HG02610 (cell line): ENCODE data around the gene NANP.
"Not testable (repeated sequence)": the region's sequence is repeated elsewhere in the genome, so short reads cannot be mapped to it uniquely, and the experiment has no call there.

ENCODE experiments used
- ATAC-seq: cut with Tn5 transposase; IDR thresholded peaks from one replicate; pipeline ENCODE4 v1.9.1; 2021; ENCODE audit warnings: mild to moderate bottlenecking, moderate library complexity; ENCODE audit not compliant: unreplicated experiment

Gene NANP

GRCh38 chr20:25606094-25606695, 17.6 kb downstream of the NANP start:
- ATAC-seq: no peak

DNA sequence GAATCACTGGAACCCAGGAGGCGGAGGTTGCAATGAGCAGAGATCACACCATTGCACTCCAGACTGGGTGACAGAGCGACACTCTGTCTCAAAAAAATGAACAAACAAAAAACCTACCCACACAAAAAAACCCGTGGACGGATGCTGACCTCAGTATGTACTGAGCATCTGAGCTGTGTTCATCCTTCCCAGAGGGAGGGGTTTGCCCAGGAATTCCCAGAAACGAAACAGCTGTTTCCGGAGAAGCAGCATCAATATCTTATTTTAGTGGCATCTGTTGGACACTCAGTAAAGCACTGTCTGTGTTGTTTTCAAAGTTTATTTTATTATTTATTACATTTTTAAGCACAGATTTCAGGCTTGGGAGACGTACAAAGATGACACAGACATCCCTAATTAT, 18.7 kb downstream of the NANP start:
- no peak for ATAC-seq

DNA sequence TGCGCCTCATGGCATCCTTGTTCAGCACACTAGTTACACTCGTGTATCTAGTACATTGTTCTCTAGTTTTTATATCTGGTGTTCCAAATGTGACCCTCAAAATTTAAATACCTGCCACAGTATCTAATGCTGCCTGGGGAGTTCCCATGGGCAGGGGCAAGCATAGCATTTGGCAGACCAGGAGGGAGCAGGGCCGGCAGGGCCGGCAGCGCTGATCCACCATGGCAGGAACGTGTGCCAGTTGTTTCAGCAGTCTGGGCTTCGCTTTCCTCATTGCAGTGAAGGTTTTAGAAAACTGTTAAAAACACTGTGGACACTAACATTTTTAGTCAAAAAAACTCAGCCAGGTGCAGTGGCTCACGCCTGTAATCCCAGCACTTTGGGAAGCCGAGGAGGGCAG, 19.2 kb downstream of the NANP start:
- ATAC-seq: no peak

- ATAC-seq: not testable (repeated sequence)
Observed at GRCh38 chr20:25602914-25603309, 20.9 kb downstream of the NANP start.

DNA sequence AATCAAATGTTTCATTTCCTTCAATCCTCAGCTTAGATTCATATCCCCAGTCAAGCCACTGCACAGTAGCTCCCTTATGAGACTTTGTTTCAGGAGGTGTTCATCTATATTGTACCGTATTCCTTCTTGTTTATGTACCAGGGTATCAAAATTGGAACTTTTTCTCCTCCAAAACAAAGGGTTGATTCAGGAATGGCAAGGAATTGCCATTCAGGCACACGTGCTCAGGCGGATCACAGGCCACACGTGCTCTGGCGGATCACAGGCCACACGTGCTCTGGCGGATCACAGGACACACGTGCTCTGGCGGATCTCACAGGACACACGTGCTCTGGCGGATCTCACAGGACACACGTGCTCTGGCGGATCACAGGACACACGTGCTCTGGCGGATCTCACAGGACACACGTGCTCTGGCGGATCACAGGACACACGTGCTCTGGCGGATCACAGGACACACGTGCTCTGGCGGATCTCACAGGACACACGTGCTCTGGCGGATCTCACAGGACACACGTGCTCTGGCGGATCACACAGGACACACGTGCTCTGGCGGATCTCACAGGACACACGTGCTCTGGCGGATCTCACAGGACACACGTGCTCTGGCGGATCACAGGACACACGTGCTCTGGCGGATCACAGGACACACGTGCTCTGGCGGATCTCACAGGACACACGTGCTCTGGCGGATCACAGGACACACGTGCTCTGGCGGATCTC, 21.5 kb downstream of the NANP start:
- not testable (repeated sequence) for ATAC-seq

DNA sequence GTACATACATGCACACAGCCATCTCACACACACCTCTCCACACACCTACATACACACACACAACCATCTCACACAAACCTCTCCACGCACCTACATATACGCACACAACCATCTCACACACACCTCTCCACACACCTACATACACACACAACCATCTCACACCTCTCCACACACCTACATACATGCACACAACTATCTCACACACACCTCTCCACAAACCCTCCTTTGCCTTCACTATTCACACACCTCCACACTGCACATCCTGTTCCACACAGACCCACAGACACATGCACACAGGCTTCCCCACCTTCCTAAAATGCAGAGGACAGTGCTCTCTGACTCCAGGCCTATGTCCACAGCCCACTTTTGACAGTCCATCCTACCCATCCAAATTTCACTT, 22.2 kb downstream of the NANP start:
- no peak for ATAC-seq

GRCh38 chr20:25600632-25601031, 23.2 kb downstream of the NANP start:
- no peak for ATAC-seq

DNA sequence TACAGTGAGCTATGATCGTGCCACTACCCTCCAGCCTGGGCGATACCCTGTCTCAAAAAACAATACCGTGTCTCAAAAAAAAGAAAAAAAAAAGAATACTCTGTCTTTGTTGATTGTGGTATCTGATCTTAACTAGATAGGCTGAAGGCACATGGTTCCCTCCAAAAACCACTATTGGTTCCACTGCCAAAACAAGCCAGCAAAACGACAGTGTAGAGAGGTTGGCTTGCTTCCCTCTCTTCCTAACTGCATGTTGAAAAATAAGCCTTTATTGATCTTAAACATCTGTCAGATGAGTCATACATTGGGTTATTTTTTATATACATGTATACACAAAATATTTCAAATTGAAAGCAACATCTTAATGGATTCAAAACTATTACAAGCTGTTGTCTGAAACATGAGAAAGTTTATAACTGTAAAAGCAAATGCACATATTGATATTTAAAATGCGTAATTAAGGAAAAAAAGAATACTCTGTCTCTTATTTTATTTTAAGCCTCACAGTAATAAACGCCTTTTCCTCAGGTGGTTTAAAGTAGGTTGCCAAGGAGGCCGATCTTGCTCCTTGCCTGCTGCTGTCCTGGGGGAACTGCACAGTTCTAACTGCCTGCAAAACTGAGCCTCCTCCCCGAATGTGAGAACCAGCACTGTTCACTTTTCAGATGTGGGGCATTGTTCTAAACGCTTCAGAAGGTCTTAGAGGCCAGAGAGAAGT, 31.5 kb downstream of the NANP start:
- no peak for ATAC-seq

DNA sequence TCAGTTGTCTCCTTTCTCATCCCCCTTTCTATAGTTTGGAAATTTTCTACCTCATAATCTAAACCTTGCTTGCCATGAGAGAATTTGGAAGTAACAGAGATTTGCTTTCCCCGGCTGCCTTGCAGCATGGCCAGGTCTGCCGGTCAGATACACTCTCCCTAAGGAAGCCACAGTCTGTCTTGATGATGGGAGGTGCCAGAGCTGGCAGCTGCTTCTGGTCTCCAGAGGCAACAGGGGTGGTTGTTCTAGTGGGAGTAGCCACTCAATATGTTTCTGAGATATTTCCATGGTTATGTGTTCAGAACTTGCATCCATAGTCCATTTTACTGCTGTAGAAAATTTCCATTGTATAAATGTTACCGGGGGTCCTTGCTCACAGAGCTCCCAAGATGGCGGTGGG, 33.0 kb downstream of the NANP start:
- not testable (repeated sequence) for ATAC-seq

DNA sequence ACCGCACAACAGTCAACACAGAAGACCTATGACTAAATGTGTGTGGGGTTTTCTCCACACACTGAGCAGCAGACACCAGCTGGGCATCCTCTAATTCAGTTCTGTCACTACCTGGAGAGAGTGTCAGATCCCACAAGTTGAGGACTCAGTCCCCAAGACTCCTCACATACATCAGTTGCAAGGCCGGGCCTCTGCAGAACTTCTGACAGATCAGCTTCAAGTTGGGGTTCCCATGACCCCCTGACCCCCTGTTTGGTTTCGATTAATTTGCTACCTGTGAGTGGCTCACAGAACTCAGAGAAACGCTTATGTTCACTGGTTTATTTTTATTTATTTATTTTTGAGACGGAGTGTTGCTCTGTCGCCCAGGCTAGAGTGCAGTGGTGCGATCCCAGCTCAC, 35.3 kb downstream of the NANP start:
- no peak for ATAC-seq

DNA sequence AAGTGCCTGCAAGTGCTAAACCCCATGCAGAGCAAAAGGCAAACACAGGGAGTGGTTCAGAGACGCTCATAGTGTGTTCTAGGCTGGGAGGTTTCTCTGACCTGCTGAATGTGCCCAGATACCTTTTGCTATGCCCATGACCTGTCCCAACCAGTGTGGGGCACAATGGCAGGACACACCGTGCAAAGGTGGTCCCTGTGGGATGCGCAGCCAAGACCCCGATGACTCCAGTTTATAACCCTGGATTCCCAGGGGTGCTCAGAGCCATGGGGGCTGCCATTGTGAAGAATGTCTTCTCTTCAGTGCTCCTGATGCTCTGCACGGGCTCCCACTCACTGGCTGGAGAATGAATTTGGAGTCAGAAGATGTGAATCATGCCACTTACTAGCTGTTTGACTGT, 36.3 kb downstream of the NANP start:
- no peak for ATAC-seq

DNA sequence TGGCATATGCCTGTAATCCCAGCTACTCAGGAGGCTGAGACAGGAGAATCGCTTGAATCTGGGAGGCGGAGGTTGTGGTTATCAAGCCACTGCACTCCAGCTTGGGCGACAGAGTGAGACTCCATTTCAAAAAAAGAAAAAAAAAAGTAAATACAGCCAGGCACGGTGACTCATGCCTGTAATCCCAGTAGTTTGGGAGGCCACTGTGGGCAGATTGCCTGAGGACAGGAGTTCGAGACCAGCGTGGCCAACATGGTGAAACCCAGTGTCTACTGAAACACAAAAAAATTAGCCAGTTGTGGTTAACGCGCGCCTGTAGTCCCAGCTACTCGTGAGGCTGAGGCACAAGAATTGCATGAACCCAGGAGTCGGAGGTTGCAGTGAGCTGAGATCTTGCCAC, 36.9 kb downstream of the NANP start:
- no peak for ATAC-seq

- no peak for ATAC-seq
Observed at GRCh38 chr20:25584905-25585704, 38.7 kb downstream of the NANP start, which contains the start of gene NINL. TSS of gene NINL (minus strand) at chr20:25585531. CDS start at chr20:25526587, 58,944 bp downstream.

DNA sequence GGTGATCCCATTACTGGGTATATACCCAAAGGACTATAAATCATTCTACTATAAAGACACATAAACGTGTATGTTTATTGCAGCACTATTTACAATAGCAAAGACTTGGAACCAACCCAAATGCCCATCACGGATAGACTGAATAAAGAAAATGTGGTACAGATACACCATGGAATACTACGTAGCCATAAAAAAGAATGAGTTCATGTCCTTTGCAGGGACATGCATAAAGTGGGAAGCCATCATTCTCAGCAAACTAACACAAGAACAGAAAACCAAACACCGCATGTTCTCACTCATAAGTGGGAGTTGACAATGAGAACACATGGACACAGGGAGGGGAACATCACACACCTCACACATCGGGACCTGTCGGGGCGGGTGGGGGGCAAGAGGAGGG, 40.2 kb downstream of the NANP start:
- ATAC-seq: not testable (repeated sequence)

DNA sequence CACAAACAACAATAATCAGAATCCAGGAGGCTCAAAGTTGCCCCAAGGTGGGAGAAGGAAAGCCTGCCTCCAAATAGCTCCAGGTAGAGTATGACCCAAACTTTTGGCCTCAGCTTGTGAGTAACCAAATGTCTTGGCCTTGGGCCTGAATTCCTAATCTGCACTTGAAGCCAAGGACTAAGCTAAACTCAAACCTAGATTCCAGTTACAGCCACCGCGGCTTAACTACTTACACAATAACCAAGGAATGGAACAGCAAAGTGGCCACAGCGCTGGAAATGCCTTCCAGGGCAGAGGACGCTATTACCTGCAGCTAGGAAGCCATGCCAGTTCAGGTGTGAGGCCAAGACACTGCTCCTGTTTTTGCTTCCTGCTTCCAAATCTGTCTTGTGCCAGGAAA, 43.1 kb downstream of the NANP start:
- ATAC-seq: no peak

DNA sequence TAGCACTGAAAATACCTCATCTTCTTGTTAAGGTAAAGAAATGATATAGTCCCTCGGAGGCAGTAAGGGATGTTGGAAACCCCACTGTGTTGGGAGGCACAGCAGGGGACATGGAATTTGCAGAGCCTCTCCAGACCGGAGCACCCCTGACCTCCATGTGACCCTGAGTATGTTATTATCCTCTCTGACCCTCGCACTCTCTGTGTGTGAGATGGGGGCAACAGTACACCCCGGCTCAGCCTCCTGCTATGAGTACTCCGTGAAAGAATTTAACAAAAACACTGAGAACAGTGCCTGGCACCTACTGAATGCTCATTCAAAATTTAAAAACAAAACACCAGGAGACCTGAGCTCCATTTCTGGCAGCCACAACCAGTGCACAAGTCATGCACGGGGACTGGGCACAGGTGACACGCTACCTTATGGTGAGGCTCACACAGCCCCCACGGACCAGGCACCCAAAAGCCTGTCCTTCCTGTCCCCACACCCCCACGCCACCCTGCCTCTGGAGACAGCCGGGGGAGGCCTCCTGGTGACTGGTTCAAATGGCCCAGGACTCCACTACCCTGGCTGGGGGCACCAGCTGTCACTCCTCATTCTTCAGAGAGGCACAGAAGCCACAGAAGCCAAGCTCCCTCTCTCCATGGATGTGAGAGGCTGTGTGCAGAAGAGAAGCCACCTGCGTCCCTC, 44.6 kb downstream of the NANP start:
- no peak for ATAC-seq

GRCh38 chr20:25576783-25577530, 46.9 kb downstream of the NANP start:
- no peak for ATAC-seq

GRCh38 chr20:25574411-25574810, 49.4 kb downstream of the NANP start:
- no peak for ATAC-seq

GRCh38 chr20:25573288-25574251, 50.2 kb downstream of the NANP start:
- ATAC-seq: no peak
